Psoas muscle (tissue), 8 donors: ENCODE data around the gene PCA3. TPM values are rescaled to one million over a fixed set of nuclear protein-coding genes. Genes with fewer than 3 reads are reported as not detected.

ENCODE experiments used
- ATAC-seq, 4 donors: fragments of 200-7000 bp; cut with Tn5 transposase; one replicate each; pipeline ENCODE4 v1.9.1; 2020; ENCODE audit warnings: moderate library complexity in 3 of 4, mild to moderate bottlenecking in 2 of 4
- DNase-seq, 2 donors: peaks; one replicate each; pipeline ENCODE4 v3.0.0-alpha.2; 2020
- H3K27ac ChIP-seq: fragments of 200-600 bp; one replicate; pipeline ENCODE4 v1.8.0; 2022
- H3K27me3 ChIP-seq, 3 donors: fragments of 200-600 bp in 1 of 3; one replicate each; pipeline versions ENCODE4 v1.6.1 to v1.8.0; 2013 to 2022; ENCODE audit warnings: low read length in 2 of 3, mild to moderate bottlenecking in 2 of 3, moderate library complexity in 1 of 3; ENCODE audit not compliant: insufficient read depth in 3 of 3
- H3K36me3 ChIP-seq, 2 donors: fragments of 200-600 bp in 1 of 2; one replicate each; pipeline versions ENCODE4 v1.6.1 to v1.8.0; 2013 to 2022; ENCODE audit warnings: low read depth in 1 of 2, mild to moderate bottlenecking in 1 of 2, moderate library complexity in 1 of 2; ENCODE audit not compliant: insufficient read depth in 1 of 2
- H3K4me1 ChIP-seq: fragments of 200-600 bp; one replicate; pipeline ENCODE4 v1.8.0; 2022
- H3K4me3 ChIP-seq: fragments of 200-600 bp; one replicate; pipeline ENCODE4 v1.8.0; 2022; ENCODE audit warnings: mild to moderate bottlenecking
- H3K9me3 ChIP-seq: fragments of 200-600 bp; one replicate; pipeline ENCODE4 v1.8.0; 2022
- CTCF ChIP-seq: fragments of 200-600 bp; IDR thresholded peaks from one replicate; pipeline ENCODE4 v1.8.0; 2022; ENCODE audit warnings: antibody characterized with exemption
- WGBS, 3 donors: extraction: QIAGEN DNeasy Blood & Tissue Kit; methylation state at CpG; one replicate each; pipeline versions ENCODE4 v1.1.6 to v1.1.7; 2013; 5-methylcytosine and 5-hydroxymethylcytosine counted together
- intact Hi-C, 2 donors: fragments of 100-400 bp; cut with DNase I; formaldehyde crosslinking; loops; one replicate each; pipeline versions ENCODE4 v1.11.0 to v1.14.2; 2022
- polyA plus RNA-seq, 3 donors: library from polyadenylated mRNA; stranded (reverse); fragments of 200-250 nt; gene quantifications; one replicate each; pipeline ENCODE4 v1.2.3, GENCODE V29; 2013
- total RNA-seq, 4 donors: library from RNA; stranded (reverse); fragmentation: NEBNext Ultra II Directional in 2 of 4; extraction: Animal tissue kit (Norgen Biotek cat#: 25700) in 2 of 4; gene quantifications; one replicate each; pipeline versions ENCODE4 v1.2.1 to v1.2.4, GENCODE V29; 2021 to 2023
- donor health status: healthy with polysubstance abuse.
- donor health status: DM: no; HTN: no; CAD: no; lungs with moderate emphysema.
- donor health status: Bipolar disorder and iron deficiency.
- donor health status: healthy.
- donor health status: DM: yes; HTN: yes; CAD: no.
- donor health status: DM: no; HTN: no; CAD: no.
- donor health status: DM: no; HTN: no; CAD: no.
- donor health status: DM: yes; HTN: yes; CAD: no.

PCA3 gene
- total and polyA plus RNA-seq, 7 donors = 0.04 to 0.07 TPM; not detected in 5

GRCh38 chr9:76803762-76804161 lies 39.5 kb downstream of the PCA3 start:
- DNase-seq = no peak
- no peaks in the 10 kb centered on the region for H3K27me3 ChIP-seq
- H3K27ac ChIP-seq = no peak overlapping the region
- WGBS, 3 donors = 84 to 91% (median 91%) methylated on average over 7 of the region's 7 CpGs
- intact Hi-C loops = loop anchor here in 1 of 2 donors (10.0 kb wide), 1 partner anchor 211 kb away; the partner anchor contains the start of gene FOXB2
- no peak for ATAC-seq
- H3K36me3 ChIP-seq = no peaks in the 10 kb centered on the region
- TF ChIP-seq CTCF = no peak
- no peaks in the 10 kb centered on the region for H3K4me1 ChIP-seq
- no peak overlapping the region for H3K4me3 ChIP-seq
- H3K9me3 ChIP-seq = no peaks in the 10 kb centered on the region

GRCh38 chr9:76808636-76809035 lies 44.4 kb downstream of the PCA3 start:
- H3K27me3 ChIP-seq = no peaks in the 10 kb centered on the region
- no peaks in the 10 kb centered on the region for H3K9me3 ChIP-seq
- DNase-seq (no peak), ATAC-seq (no peak)
- TF ChIP-seq CTCF = no peak
- H3K27ac ChIP-seq = no peak overlapping the region
- no peak overlapping the region for H3K4me3 ChIP-seq
- no peaks in the 10 kb centered on the region for H3K4me1 ChIP-seq
- H3K36me3 ChIP-seq = no peaks in the 10 kb centered on the region
- WGBS, 3 donors = 32 to 43% (median 38%) methylated on average over 5 of the region's 5 CpGs
- intact Hi-C loops = loop anchor here in 1 of 2 donors (10.0 kb wide), 1 partner anchor 206 kb away; the partner anchor contains the start of gene FOXB2

- Histone ChIP-seq H3K4me1 (no peaks in the 10 kb centered on the region), H3K9me3 (no peaks in the 10 kb centered on the region), H3K4me3 (no peak overlapping the region), H3K36me3 (no peaks in the 10 kb centered on the region), H3K27ac (no peak overlapping the region), H3K27me3 (peaks cover 0 to 5% (median 0%) of the 10 kb centered on the region in 3 donors)
- intact Hi-C loops = loop anchor here (2.0 to 10.0 kb wide), 4 partner anchors 177 to 340 kb away; no protein-coding TSS in a partner anchor
- DNase-seq (no peak), ATAC-seq (peak; percentile 64 to 79 (median 72))
- WGBS, 3 donors = 35 to 41% (median 39%) methylated on average over 2 of the region's 2 CpGs
- peak; percentile 76 for TF ChIP-seq CTCF
Measured at GRCh38 chr9:76810377-76810957, 46.2 kb downstream of the PCA3 start.

- ATAC-seq = no peak
Measured at GRCh38 chr9:76812591-76812990, 48.4 kb downstream of the PCA3 start.

More at GRCh38 chr9:76812591-76812990, 48.4 kb downstream of the PCA3 start:
- no peaks in the 10 kb centered on the region for H3K36me3 ChIP-seq
- 31 to 46% (median 38%) methylated on average over 6 of the region's 6 CpGs for WGBS, 3 donors
- H3K27ac ChIP-seq = no peak overlapping the region
- no peak for DNase-seq
- peaks cover 0 to 5% (median 0%) of the 10 kb centered on the region in 3 donors for H3K27me3 ChIP-seq
- no peak overlapping the region for H3K4me3 ChIP-seq
- no peaks in the 10 kb centered on the region for H3K4me1 ChIP-seq
- H3K9me3 ChIP-seq = no peaks in the 10 kb centered on the region
- intact Hi-C loops = loop anchor here (5.0 to 10.0 kb wide), 3 partner anchors 175 to 335 kb away; no protein-coding TSS in a partner anchor
- no peak for TF ChIP-seq CTCF
